ENCODE measurements around the gene PITPNC1.
A peak's percentile ranks its signal among the peaks of the same experiment; 100 is the strongest.
"Not testable (repeated sequence)": the region's sequence is repeated elsewhere in the genome, so short reads cannot be mapped to it uniquely, and the experiment has no call there.

Gene PITPNC1

DNA sequence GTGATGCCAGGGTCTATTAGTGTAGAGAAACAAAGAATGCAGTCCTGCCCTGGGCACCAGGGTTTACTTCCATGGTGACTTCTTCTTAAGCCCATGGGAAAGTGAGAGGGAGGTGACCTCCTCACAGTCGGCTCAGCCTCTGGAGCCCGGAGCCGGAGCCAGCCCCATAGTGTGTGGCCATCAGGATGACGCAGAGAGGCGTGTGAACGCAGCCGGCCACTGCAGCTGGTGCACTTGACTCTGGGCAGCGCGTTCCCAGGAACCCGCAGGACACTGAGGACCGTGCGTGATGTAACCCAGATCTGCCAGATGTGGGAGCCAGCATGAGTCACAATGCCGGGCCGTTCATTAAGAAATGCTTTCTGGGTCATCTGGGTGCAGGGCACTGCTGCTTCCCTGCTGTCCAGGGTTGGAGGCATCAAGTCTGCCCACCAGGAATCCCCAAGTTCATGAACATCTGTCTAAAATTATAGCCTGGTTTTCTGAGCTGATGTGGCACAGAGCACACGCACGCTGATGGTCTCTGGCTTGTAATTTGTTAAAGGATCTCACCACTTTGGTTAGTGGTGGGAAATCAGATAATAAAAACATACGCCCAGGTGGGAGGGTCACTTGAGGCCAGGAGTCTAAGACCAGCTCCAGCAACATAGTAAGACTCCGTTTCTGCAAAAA, 114.1 kb downstream of the PITPNC1 start:
- peak; percentile 75 for DNase-seq

DNA sequence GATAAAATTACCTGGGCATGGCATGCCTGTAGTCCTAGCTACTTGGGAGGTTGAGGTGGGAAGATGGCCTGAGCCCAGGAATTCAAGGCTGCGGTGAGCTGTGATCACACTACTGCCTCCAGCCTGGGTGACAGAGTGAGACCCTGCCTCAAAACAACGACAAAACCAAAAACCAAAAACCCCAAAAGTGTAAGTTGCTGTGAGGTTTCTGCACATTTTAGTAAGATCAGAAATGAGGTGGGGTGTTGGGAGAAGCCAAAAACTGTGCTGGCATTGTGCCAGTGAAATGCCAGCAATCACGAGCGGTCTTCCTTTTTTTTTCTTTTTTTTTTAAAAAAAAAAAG, 114.6 kb downstream of the PITPNC1 start:
- no peak for DNase-seq

DNA sequence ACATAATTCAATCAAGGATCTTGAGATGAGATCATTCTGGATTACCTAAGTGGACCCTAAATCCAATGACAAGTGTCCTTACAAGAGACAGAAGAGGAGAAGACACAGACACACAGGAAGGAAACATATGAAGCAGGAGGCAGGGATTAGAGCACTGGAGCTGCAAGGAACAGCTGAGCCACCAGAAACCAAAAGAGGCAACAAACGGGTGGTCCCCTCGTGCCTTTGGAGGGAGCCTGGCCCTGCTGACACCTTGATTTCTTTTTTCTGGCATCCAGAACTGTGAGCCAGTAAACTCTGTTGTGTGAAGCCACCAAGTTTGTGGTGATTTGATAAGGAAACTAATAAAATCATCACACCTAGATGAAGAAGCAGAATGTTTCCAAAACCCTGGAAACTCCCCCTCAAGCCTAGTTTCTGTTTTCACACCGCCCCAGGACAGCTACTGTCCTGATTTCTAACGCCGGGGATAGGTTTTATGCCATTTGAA, 115.2 kb downstream of the PITPNC1 start:
- no peak for DNase-seq

DNA sequence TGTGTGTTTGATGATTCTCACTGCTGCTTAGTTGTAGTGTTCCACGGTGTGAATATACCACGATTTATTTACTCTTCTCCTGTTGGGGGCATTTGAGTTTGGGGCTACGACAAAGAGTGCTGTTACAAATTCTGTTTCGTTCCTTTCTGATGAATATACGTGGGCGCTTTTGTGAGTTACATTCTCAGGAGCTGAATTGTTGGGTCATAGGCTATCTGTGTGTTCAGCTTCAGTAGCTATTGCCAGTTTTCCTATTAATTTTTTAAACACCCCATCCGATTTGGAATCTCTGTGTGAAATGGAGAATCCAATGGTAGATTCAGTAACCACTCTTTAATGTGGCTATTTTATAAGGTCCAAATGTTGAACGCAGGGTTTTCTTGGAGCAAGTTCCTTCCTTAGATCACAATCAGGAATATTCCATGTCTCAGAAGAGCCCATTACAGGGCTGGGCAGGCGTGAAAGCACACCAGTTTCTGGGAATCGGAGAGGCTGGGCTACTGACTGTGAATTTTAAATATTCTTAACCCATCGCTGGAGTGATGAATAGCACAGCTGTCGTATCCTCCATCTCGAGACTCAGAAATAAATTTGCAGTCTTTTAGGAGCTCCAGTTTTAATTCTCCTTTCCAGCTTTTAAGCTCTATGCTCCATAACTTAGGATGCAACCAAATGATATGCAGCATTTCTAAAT, 115.9 kb downstream of the PITPNC1 start:
- peak; percentile 49 for DNase-seq

DNA sequence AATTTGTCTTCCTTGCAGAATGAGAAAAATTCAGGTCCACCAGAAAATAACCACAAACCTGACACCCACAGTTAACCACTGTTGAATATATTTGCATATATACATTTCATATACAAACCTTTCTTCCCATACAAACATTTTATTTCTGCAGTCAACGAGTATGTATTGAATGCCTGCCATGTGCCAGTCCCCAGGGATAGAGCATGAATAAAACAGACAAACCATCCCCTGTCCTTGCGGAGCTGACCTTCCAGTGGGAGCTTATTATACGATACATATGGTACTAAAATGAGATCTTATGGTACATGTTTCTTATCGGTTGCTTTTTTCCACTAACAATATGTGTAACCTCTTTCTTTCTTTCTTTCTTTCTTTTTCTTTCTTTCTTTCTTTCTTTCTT, 116.7 kb downstream of the PITPNC1 start:
- no peak for DNase-seq

DNA sequence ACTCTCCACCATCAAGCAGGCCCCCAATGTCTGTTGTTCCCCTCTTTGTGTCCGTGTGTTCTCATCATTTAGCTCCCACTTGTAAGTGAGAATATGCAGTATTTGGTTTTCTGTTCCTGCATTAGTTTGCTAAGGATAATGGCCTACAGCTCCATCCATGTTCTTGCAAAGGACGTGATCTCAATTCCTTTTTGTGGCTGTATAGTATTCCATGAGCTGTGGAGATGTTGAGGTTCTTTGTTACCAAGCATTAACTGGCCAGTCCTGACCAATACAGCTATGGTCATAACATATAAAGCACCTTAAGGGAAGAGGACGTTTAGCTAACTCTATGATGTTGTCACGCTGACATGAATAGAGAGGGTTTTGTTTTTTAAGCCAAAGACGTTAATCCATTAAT, 118.5 kb downstream of the PITPNC1 start:
- not testable (repeated sequence) for DNase-seq

DNA sequence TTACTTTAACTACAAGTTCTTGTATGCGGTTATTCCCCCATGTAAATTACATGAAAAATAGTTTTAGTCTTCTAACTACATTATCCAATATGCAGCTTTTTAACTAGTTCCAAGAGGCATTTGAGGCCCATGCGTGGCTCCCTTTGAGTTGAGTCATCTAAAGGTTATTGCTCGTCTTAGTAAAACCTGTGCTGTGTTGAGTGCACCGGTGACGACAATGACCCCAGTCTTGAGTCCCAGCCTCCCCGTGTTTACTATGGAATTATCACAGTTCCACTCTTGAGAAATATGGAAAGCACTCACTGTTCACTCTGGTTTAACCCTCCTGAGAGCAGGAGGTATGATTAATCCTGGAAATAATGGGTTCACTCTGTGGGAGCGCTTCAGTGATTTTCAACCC, 119.2 kb downstream of the PITPNC1 start:
- no peak for DNase-seq

DNA sequence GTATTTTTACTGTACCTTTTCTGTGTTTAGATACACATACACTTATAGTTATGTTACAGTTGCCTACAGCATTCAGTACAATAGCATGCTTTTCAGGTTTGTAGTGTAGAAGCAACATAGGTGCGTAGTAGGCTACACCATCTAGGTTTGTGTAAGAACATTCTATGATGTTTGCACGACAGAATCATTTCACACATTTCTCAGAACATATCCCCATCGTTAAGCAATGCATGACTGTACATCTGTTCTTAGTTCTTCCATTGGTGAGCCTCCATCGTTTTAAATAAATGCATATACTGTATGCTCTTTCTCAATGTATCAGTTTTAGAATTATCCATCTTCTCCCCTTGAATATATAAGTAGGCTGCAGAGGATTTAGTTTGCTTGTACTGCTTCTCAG, 122.6 kb downstream of the PITPNC1 start:
- DNase-seq: no peak

DNA sequence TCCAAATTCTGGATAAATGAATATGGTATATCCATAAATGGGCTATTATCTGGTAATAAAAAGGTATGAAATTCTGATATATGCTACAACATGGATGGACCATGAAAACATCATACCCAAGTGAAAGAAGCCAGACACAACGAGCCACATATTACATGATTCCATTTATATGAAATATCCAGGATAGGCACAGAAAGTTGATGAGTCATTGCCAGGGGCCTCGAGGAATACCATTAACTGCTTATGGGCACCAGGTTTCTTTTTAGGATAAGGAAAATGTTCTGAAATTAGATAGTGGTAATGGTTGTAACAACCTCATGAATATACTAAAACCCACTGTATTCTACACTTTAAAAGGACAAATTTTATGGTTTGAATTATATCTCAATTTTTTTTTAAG, 123.2 kb downstream of the PITPNC1 start:
- no peak for DNase-seq

DNA sequence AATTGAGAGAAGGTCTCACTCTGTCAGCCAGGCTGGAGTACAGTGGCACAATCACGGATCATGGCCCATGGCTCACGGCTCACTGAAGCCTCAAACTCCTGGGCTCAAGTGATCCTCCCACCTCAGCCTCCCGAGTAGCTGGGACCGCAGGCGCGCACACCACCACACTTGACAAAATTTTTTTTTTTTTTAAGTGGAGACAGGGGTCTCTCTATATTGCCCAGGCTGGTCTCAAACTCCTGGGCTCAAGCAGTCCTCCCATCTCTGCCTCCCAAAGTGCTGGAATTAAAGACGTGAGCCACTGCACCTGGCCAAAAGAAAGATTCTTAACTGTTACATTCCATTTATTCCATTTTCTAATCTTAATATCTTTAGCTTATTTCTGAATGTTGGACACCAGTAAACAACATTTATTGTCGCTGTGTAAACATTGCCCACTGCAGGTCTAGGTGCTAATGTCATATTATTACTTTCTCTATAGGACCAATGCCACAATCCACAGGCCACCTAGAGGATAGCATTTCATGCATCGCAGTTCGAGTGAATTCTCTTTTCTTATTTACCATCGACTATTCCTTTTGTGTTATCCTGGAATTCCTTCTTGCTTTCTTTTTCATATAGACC, 123.7 kb downstream of the PITPNC1 start:
- no peak for DNase-seq

DNA sequence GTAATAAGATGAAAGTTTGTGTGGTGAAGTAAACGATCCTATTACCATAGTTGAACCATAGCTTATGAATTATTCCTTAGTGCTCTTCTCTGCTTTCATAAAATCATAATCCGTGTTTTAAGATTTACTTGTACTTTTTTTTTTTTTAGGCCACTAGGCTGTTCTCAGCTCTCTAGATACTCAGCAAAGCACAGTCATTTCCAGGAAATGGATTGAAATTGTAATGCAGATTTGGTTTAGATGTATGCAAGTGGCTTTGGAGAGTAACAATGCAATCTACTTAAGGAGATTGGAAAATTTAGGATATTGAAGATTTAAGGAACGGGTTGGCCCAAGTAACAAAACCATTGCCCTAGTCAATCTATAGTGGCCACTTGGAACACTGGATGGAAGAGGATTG, 125.1 kb downstream of the PITPNC1 start:
- no peak for DNase-seq

DNA sequence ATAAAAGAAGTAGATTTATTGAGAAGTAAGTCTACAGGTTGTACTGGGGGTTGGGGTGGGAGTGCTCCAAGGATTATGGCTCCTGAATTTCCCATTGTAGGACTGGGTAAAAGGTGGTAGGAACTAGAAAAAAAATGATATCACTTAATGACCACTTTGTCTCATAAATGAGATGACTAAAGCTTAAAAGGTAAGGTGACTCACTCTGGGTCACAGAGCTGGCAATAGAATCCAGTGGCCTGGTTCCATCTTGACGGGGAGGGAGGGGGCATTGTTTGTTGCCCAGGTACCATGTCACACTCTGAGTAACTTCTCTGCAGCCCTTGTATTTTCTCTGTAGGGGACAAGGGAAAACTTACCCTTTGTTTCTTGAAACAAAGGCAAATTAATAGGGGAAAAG, 126.1 kb downstream of the PITPNC1 start:
- no peak for DNase-seq

DNA sequence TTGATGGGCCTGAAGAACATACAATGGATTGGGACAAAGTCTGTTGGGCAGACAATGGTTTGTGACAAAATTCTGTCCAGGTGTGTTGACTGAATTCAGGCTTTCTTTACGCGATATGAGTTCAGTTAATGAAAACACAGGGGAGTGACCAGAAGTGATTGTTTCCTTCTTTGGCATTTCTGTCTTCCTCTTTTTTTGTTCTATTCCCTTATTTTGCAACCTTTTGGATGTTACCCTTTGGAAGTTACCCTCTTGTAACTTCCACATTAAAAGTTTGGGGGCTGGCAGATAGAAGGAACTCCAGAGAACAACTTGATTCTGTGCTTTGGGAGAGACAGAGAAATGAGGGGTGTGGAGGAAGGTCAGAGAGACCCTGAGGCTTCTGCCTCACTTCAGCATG, 126.7 kb downstream of the PITPNC1 start:
- no peak for DNase-seq

DNA sequence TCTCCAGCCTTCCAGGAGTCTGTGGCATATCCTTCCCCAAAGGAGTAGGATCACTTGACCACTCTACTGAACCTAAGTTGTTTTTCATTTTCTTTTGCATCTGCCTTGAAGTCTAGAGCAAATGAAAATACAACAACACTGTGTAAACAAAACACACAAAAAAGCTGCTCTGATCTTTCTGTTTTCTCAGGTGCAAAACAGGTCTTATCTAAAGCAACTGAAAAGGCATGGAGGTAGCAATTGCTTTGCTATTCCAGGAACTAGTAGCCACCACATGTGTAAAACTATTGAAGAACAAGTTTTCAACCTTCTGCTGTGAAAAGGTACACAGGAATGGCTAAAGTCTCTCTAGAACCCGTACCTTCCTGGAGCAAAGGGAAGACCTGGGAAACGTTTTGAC, 127.1 kb downstream of the PITPNC1 start:
- no peak for DNase-seq

DNA sequence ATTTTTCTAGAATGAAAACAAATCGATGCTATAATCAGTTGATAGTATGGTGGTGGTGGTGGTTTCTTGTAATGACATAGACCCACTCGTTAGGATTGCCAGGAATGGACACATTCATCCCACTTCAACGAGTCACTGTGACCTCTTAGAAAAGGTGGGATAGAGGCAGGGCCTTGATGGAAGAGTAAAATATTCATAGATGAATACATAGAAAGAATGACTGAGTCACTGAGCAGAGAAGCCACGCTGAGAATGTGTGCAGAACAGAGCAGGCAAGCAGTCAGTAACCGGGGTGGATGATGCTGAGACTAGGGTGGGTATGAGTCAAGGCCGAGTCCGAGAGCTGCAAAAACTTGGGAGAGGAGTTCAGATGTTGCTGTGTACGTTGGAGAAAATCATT, 129.9 kb downstream of the PITPNC1 start:
- DNase-seq: no peak

DNA sequence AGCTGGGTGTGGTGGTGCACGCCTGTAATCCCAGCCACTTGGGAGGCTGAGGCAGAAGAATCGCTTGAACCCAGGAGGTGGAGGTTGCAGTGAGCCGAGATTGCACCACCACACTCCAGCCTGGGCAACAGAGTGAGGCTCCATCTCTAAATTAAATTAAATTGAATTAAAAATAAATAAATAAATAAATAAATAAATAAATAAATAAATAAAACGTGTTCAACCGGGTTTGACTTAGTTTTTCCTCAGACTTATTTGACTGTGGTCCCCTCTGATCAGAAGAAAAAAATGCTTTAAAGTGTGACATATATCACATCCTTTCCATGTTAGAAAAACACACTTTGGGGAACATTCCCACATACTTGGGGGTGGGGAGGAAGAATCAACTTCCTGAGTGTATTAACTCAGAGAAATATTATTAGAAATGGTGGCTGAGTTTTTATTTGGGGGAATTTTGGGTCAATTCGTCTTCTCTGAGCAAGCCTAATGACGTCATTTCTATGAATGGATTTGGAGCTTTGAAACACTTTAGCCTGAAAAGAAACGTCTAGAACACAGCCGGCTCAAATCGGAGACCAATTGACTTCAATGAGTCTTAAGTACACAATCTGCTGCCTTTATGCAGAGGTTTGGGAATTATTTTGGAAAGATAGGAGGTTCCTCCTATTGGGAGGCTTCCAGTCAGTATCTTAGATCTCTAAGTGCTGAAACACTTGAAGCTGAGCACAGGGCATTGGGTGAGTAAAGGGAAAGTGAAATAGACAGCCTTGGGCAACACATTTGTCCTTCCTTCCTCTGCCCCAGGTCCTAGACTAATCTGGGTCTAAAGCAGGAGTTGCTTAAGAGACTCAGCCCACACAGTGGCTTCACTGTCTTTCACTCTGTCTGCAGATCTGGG, 132.6 kb downstream of the PITPNC1 start:
- no peak for DNase-seq

DNA sequence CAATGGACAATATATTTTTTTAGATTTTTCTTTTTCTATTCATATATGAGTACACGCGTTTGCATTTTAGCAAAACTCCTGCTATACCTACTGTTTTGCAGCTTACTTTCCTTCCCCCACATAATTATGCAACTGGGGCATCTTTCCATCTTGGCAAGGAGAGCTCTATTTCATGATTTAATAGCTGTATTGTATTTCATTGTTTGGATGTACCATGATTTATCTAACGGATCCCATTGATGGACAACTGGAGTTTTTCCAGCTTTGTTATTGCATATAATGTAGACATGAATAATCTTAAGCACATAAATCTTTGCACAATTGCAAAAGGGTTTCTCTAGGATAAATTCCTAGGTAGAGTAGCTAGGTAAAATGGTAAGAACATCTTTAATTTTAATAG, 133.9 kb downstream of the PITPNC1 start:
- no peak for DNase-seq

DNA sequence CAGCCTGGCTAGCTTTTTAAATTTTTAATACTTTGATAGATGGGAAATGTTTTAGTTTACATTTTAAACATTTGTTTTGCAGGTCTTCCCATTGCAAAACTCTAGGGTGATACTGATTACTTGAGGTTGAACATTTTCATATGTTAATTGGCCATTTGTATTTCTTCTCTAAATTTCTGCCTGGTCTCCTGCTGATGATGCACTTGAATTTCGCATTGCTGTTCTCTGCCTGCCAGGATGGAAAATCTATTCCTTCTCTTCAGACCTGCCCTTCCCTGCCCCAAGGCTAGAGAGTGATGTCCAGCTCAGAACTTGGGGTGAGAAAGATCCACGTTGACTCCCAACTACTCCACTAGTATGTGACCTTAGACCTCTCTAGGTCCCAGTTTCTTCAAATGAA, 134.7 kb downstream of the PITPNC1 start:
- no peak for DNase-seq

DNA sequence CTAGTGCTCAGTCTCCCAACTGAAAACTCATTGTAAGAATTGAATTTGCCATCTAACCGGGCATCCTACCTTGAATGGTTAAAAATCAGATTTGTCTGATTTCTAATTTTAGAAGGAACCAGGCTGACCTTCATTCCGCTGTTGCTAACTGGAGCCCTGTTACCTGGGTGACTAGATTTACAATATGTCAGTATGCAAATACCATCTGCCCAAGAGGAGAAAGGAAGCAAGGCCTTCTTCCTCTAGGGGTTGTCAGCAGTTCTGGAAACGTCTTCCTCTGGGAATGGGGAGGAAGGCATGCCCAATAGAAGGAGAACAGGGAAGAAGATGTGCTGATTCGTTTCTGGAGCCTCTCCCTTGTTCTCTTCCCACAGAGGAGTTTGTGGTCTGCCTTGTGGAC, 137.9 kb downstream of the PITPNC1 start:
- no peak for DNase-seq

DNA sequence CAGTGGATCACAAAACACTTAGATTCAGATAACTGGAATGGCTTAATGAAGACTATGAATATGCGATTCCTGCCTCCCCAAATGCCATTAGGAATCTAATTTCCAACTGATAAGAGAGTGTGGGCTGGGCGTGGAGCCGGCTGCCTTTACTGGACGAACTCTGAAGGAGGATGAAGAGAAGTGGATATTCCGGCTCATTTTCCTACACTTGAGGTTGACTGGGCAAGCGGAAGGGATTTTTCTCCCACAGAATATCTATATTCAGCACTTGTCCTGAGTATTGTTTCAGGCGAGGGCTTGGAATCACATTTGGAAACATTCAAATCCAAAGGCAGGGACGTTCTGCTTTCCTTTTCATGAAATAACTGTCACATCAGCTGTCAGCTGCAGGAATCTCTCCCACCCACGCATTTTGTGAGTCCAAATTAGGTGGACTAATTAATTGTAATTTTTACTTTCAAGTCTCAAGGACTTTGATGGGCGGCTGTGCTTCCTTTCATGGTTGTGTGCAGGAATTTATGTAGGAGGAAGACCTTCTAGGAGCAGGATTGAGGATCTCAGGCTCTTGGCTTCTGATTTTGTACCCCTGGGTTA, 138.5 kb downstream of the PITPNC1 start:
- DNase-seq: no peak

DNA sequence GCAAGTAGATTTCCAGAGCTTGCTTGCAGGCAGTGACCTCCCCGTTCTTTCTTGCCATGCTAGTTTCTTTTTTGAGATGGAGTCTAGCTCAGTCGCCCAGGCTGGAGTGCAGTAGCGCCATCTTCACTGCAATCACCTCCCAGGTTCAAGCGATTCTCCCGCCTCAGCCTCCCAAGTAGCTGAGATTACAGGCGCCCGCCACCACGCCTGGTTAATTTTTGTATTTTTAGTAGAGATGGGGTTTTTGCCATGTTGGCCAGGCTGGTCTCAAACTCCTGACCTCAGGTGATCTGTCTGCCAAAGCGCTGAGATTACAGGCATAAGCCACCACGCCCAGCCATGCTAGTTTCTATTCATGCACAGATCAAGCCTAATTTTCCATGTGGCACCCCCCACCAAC, 139.5 kb downstream of the PITPNC1 start:
- not testable (repeated sequence) for DNase-seq

DNA sequence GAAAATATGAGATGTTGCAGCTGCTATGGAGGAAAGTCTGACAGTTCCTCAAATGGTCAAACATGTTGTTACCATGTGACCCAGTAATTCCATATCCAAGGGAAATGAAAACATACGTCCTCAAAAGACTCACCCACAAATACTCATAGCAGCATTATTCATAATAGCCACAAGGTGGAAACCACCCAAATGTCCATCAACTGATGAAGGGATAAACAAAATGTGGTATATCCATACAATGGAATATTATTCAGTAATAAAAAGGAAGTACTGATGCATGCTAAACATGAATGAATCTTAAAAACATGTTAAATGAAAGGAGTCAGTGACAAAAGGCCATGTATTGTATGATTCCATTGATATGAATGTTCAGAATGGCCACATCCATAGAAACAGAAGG, 140.2 kb downstream of the PITPNC1 start:
- DNase-seq: no peak

DNA sequence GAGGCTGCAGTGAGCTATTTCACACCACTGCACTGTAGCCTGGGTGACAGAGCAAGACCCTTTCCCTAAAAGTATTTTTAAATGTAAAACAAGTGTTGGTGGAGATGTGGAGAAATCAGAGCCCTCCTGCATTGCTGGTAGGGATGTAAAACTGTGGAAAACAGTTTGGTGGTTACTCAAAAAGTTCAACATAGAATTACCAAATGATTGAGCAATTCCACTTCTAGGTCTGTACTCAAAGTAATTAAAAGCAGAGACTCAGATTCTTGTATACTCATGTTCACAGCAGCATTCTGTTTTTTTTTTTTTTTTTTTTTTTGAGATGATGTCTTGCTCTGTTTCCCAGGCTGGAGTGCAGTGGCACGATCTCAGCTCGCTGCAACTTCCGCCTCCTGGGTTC, 141.8 kb downstream of the PITPNC1 start:
- no peak for DNase-seq
